ENCODE measurements around the gene TBL1X. TPM values are rescaled to one million over a fixed set of nuclear protein-coding genes. Genes with fewer than 3 reads are reported as not detected.
A peak's percentile ranks its signal among the peaks of the same experiment; 100 is the strongest.
"Not testable (repeated sequence)": the region's sequence is repeated elsewhere in the genome, so short reads cannot be mapped to it uniquely, and the experiment has no call there.

The TBL1X gene
- total and polyA plus RNA-seq, 12 donors: 5.0 to 256 (median 28.1) TPM

GRCh38 chrX:9456250-9457074, 8.4 kb upstream of the TBL1X start:
- 58 to 69% (median 68%) methylated on average over 5 to 8 of the region's 8 CpGs for WGBS, 4 donors
- no peak overlapping the region for H3K4me3 ChIP-seq
- no peaks in the 10 kb centered on the region for H3K36me3 ChIP-seq (replicated peaks in 1 of 2)
- H3K27me3 ChIP-seq: no peaks in the 10 kb centered on the region
- no peaks in the 10 kb centered on the region for H3K4me1 ChIP-seq (replicated peaks in 1 of 2)
- DNase-seq: no peak
- TF ChIP-seq CTCF (IDR thresholded peaks at IDR 0.05) (no peak), POLR2A (IDR thresholded peaks at IDR 0.05) (no peak)
- H3K27ac ChIP-seq: peak overlapping the region in 1 of 5 donors; percentile 3
- no peaks in the 10 kb centered on the region for H3K9me3 ChIP-seq (replicated peaks in 1 of 3)
- intact Hi-C loops (cut with DNase I): no loop called here

GRCh38 chrX:9458034-9458433, 6.8 kb upstream of the TBL1X start:
- H3K27me3 ChIP-seq; H3K4me1 ChIP-seq (replicated peaks in 1 of 2); H3K36me3 ChIP-seq (replicated peaks in 1 of 2); H3K27ac ChIP-seq; DNase-seq; H3K9me3 ChIP-seq (replicated peaks in 1 of 3); intact Hi-C loops (cut with DNase I); H3K4me3 ChIP-seq: not testable (repeated sequence)
- WGBS, 4 donors: 85 to 91% (median 86%) methylated on average over 6 to 12 of the region's 12 CpGs

GRCh38 chrX:9458516-9459078, 6.3 kb upstream of the TBL1X start:
- TF ChIP-seq POLR2A (IDR thresholded peaks at IDR 0.05) (no peak), CTCF (IDR thresholded peaks at IDR 0.05) (no peak)
- Histone ChIP-seq H3K9me3 (replicated peaks in 1 of 3) (no peaks in the 10 kb centered on the region), H3K36me3 (replicated peaks in 1 of 2) (no peaks in the 10 kb centered on the region), H3K4me1 (replicated peaks in 1 of 2) (peaks cover 0 to 10% of the 10 kb centered on the region in 2 donors), H3K27ac (no peak overlapping the region), H3K4me3 (no peak overlapping the region), H3K27me3 (no peaks in the 10 kb centered on the region)
- intact Hi-C loops (cut with DNase I): no loop called here
- no peak for DNase-seq
- WGBS, 4 donors: 42 to 53% (median 48%) methylated on average over 2 of the region's 2 CpGs

GRCh38 chrX:9459186-9459748, 5.6 kb upstream of the TBL1X start:
- Histone ChIP-seq H3K4me3 (no peak overlapping the region), H3K27me3 (no peaks in the 10 kb centered on the region), H3K9me3 (replicated peaks in 1 of 3) (no peaks in the 10 kb centered on the region), H3K27ac (no peak overlapping the region), H3K4me1 (replicated peaks in 1 of 2) (peaks cover 0 to 15% of the 10 kb centered on the region in 2 donors), H3K36me3 (replicated peaks in 1 of 2) (no peaks in the 10 kb centered on the region)
- intact Hi-C loops (cut with DNase I): no loop called here
- DNase-seq: no peak
- TF ChIP-seq CTCF (IDR thresholded peaks at IDR 0.05) (no peak), POLR2A (IDR thresholded peaks at IDR 0.05) (no peak)
- WGBS, 4 donors: 57 to 90% (median 75%) methylated on average over 3 of the region's 3 CpGs

Data from adrenal gland (tissue), 12 donors.